Inflammatory macrophage (primary cell): ENCODE data around the gene SIGLEC9.
"Not testable (repeated sequence)": the region's sequence is repeated elsewhere in the genome, so short reads cannot be mapped to it uniquely, and the experiment has no call there.

ENCODE experiments used
- DNase-seq, 2 donors: peaks; one replicate each; pipeline ENCODE4 v3.0.0-alpha.2; 2020 to 2022

Gene SIGLEC9

GRCh38 chr19:51123802-51124201 lies 904 bp upstream of the SIGLEC9 start:
- peak; percentile 61 to 76 for DNase-seq

- no peak for DNase-seq
Measured at GRCh38 chr19:51124216-51124615, 490 bp upstream of the SIGLEC9 start.

GRCh38 chr19:51125421-51126075 lies 842 bp downstream of the SIGLEC9 start:
- DNase-seq, result no peak

GRCh38 chr19:51127032-51127431 lies 2.3 kb downstream of the SIGLEC9 start:
- DNase-seq, result no peak

- peak; percentile 67 to 86 for DNase-seq
Measured at GRCh38 chr19:51127755-51128154, 3.0 kb downstream of the SIGLEC9 start.

GRCh38 chr19:51128227-51128626 lies 3.5 kb downstream of the SIGLEC9 start:
- DNase-seq, result no peak

- no peak for DNase-seq
Measured at GRCh38 chr19:51129716-51130115, 5.0 kb downstream of the SIGLEC9 start.

- DNase-seq, result peak; percentile 66 to 72
Measured at GRCh38 chr19:51131780-51132680, 7.3 kb downstream of the SIGLEC9 start.

- DNase-seq, result peak in 1 of 2 donors; percentile 44
Measured at GRCh38 chr19:51135004-51135403, 10.3 kb downstream of the SIGLEC9 start.

- DNase-seq, result peak in 1 of 2 donors; percentile 42
Measured at GRCh38 chr19:51135986-51136762, 11.5 kb downstream of the SIGLEC9 start.

- peak; percentile 95 to 98 for DNase-seq
Measured at GRCh38 chr19:51136851-51137551, 12.3 kb downstream of the SIGLEC9 start.

GRCh38 chr19:51137792-51138425 lies 13.2 kb downstream of the SIGLEC9 start:
- peak in 1 of 2 donors; percentile 51 for DNase-seq

GRCh38 chr19:51138549-51138979 lies 13.9 kb downstream of the SIGLEC9 start:
- DNase-seq, result peak; percentile 95

GRCh38 chr19:51139299-51140014 lies 14.8 kb downstream of the SIGLEC9 start:
- peak; percentile 89 to 93 for DNase-seq

- DNase-seq, result peak; percentile 61 to 72
Measured at GRCh38 chr19:51140441-51140840, 15.7 kb downstream of the SIGLEC9 start.

- no peak for DNase-seq
Measured at GRCh38 chr19:51141181-51141580, 16.5 kb downstream of the SIGLEC9 start.

- peak; percentile 76 to 81 for DNase-seq
Measured at GRCh38 chr19:51142119-51142518, 17.4 kb downstream of the SIGLEC9 start, which contains the start of gene SIGLEC7. Gene SIGLEC7 (plus strand): TSS chr19:51142301. CDS start chr19:51142370, 69 bp downstream.

GRCh38 chr19:51142809-51143475 lies 18.2 kb downstream of the SIGLEC9 start:
- not testable (repeated sequence) for DNase-seq

- DNase-seq, result no peak
Measured at GRCh38 chr19:51143486-51143885, 18.8 kb downstream of the SIGLEC9 start.

GRCh38 chr19:51144482-51145045 lies 19.9 kb downstream of the SIGLEC9 start:
- no peak for DNase-seq
